NCI-H446 treated with DMSO at 0.1 percent for 48 hours (cell line): Measurements from ENCODE around the gene ADPRH.

Experiments used
- DNase-seq: peaks from one replicate; lab custom pipeline; 2025; lab: John Stamatoyannopoulos, UW

Gene ADPRH

DNA sequence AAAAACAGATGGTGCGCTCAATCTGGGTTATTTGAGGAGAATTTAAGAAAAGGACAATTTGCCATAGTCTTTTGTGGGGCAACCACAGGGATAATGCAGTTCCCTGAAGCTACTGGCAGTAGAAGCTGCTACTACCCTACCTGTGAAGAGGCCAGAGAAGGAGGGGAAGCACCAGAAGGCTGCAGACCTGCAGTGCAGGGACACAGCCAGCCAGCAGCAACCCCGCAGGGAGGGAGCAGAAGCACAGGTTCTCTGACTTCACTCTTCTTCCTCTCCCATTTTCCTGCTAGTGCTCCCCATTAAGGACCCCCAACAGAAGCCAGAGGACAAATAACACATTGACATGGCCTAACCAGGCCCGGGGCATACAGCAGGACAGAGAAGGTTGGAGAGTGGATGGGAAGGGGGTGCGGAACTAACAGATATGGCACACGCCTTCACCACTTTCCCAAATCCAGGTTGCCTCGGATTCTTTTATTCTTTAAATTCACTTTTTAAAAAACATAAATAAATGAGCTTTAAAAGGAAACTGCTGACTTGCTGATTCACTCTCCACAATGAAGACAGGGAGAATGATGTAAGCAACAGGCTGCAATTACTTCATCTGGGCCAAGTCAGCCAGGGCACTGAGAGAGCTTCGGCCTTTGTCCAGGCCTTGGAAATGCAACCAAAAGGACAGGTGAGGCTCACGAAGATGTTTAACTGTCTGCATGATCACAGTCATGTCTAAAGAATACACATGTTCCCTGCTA is 51.0 kb downstream of the ADPRH start:
- DNase-seq: no peak

DNA sequence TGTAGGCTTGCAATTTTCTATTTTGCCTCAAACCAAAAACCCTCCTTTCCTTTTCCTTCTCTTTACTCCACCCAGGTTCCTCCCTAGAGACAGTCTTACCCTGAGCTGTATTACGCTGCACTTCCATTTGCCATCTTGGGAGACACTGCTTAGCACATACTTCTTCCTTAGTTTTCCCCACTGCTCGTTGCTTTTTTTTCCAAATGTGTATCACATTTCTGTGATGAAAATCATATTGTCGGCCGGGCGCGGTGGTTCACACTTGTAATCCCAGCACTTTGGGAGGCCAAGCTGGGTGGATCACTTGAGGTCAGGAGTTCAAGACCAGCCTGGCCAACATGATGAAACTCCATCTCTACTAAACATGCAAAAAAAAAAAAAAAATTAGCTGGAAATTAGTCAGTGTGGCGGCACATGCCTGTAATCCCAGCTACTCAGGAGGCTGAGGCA is 51.6 kb downstream of the ADPRH start:
- DNase-seq: no peak

DNA sequence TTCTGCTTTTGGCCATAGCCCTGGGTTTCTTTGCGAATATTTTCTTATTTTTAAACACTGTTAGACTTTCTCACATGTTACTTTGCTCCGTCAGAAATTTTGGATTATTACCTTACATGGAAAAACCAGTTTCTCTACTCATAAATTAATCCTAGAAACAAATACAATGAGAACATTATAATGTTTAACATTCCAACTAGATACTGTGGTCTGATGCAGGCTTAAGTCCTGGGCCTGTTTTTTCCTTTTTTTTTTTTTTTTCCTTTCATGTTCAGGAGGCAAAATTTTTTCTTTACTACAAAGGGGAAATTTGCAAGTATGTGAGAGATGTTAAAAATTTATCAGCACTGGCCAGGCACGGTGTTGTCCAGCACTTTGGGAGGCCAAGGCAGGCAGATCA is 52.2 kb downstream of the ADPRH start:
- DNase-seq: no peak

DNA sequence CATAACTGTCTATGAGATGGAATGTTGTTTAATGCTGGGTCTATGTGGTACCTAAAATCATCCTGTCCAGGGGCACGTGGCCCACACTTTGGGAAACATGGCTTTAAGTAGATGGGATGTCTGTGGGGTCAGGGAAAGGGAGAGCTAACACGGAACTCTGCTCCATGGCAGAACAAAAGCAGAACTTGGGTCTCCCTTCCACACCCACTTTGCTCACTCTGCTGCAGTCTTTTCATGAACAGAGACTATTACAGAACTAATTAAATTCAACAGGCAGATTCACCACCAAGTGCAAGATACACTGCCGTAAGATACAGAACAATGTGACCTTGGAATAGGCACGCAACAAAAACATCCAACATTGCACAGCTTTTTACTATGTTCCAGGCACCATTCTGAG is 52.9 kb downstream of the ADPRH start:
- no peak for DNase-seq

DNA sequence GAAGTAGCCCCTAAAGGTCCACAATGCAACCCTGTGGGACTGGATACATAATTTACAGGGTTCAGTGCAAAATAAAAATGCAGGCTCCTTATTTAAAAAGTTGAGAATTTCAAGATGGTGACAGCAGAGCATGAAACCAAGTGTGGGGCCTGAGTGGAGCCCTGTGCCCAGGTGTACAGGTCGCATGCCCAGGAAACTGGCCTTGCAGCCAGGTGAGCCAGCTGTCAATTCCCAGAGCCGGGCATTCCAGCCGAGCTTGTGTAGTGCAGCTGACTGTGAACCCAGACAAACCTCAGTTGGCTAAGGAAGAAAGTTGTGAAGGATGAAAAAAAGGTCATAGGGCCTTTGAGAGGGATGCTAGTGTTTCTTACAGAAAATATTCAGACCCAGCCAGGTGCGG is 53.5 kb downstream of the ADPRH start:
- DNase-seq: no peak

DNA sequence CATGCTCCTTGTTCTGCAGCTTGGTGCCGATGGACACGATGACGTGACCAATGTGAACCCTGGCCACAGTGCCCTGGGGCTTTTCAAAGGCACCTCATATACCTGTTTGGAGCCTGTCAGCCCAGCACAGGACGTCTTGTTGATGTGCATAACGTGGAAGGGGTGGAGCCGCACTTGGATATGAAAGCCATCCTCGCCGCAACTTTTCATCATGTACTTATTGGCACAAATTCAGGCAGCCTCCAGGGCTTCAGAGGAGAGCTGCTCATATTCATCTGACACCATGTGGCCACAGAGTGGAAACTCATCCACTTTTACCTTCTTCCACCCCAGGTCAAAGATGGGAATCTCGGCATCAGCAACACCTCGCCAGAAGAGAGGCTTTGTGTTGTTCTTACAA is 56.4 kb downstream of the ADPRH start:
- DNase-seq: no peak

DNA sequence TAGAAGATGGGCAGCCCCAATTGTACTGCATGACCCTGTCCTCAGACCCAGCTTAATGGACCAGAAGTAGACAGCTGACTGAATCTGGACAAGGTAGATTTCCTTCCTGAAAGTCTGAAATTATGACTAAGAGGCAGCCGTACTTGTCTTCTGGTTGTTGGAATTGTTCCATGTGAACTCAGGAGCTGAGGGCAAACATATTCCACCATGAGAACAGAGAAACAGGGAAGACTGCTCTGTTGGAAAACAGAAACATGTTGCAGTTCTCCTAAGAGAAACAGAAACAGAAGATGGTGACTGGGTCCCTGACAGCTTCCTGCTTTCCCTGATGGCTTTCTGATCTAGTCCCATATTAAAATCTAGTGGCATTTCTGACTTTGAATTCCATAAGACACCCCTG is 57.0 kb downstream of the ADPRH start:
- DNase-seq: no peak

DNA sequence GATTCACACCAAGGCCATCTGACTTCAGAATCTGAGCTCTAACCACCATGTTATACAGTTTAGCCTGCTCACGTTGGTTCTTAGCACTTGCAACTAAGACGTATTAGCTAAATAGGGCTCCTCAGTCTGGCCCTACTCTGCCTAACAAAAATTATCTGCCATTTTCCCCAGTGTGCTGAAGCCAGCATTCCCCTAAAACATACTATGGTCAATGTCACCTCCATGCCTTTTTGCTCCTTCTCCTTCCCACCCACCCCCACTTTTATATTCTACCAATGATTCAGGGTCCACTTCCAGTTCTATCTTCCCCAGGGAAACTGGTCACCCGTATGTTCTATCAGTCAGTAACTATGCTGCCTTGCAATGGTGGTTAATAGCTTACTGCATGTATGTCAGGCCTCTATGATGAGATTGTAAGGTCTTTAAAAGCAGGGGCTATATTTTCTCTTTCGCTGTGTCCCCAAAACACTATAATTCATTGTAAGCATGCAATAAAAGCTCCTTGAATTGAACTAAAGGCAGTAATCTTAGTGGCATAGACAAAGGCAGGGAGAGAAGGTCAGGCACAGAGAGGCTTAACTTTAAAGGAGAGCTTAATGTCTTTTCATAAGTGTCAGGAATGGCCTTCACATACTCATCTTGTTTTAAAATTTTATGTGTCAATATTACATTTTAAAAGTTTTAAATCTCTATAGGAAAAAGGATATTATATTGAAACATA is 57.8 kb downstream of the ADPRH start:
- no peak for DNase-seq

DNA sequence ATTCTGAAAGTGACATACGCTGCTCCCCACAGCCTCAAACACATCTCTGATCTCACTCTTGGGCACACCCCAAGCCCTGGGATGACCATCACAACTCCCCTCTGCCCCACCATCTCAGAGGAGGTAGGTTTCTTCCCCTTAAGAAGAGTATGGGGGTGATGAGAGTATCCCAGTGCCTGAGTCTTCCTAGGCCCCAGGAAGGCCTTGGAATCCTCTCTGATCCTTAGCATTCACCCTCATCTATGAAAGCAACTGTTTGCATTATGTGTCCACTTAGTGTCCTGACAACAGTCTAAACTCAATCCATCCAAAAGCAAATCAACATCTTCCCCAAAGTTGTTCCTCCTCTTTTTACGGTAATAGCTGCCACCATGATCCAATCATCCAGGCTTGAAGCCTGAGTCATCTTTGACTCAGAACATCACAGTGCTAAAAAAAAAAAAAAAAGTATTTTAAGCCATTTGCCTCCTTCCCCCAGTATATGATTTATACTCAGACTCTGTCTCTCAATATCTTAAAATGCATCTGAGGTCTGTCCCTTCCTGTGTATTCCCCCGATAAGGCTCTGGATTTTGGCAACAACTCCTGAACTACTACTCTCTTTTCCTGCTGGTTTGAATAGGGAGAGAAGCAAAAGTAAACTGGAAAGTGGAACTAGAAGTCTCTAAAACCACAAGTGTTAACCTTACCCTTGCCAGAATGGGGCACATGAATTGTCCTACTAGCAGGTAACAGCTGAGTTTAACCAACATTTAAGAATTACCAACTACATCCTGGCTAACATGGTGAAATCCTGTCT is 58.6 kb downstream of the ADPRH start:
- no peak for DNase-seq
